A673 (cell line): ENCODE measurements around the gene BCL7A.

Source experiments
- EZH2 ChIP-seq: fragments of 200-600 bp; sonication (generic); IDR thresholded peaks from 2 replicates; pipeline ENCODE4 v1.6.1; 2017; ENCODE audit warnings: borderline replicate concordance, low read depth, mild to moderate bottlenecking, mixed read lengths, antibody characterized with exemption, low read length; ENCODE audit not compliant: poor library complexity, severe bottlenecking
- TF ChIP-seq, protein P1 (sequence below): fragments of 300-800, 200-600 bp; sonication (generic); conservative IDR thresholded peaks from 2 replicates; pipeline ENCODE4 v1.5.1; 2017; ENCODE audit warnings: low read depth, mild to moderate bottlenecking, antibody characterized with exemption, low read length, moderate library complexity, mixed read lengths

DNA sequence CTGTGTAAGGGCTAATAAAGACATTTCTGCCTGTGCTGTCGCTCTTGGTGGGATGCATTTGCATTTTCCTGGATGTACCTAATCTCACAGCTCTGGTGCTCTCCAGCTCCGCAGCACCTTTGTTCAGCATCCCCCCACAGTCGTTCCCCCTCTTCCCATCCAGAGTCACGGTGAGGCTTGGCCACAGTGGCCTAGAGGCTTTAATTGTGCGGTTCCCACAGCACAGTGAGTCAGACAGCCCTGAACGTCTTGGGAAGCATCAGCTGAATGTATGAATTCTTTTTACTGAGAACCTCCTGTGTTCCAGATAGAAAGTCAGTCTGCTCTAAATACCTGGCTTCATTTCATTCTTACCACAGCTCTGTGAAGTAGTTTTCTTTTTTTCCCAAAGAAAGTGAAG, 85.6 kb downstream of the BCL7A start:
- TF ChIP-seq, protein P1, sequence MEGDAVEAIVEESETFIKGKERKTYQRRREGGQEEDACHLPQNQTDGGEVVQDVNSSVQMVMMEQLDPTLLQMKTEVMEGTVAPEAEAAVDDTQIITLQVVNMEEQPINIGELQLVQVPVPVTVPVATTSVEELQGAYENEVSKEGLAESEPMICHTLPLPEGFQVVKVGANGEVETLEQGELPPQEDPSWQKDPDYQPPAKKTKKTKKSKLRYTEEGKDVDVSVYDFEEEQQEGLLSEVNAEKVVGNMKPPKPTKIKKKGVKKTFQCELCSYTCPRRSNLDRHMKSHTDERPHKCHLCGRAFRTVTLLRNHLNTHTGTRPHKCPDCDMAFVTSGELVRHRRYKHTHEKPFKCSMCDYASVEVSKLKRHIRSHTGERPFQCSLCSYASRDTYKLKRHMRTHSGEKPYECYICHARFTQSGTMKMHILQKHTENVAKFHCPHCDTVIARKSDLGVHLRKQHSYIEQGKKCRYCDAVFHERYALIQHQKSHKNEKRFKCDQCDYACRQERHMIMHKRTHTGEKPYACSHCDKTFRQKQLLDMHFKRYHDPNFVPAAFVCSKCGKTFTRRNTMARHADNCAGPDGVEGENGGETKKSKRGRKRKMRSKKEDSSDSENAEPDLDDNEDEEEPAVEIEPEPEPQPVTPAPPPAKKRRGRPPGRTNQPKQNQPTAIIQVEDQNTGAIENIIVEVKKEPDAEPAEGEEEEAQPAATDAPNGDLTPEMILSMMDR = no peak
- no peak for TF ChIP-seq EZH2
